ENCODE data around the gene SDC3.

The SDC3 gene

DNA sequence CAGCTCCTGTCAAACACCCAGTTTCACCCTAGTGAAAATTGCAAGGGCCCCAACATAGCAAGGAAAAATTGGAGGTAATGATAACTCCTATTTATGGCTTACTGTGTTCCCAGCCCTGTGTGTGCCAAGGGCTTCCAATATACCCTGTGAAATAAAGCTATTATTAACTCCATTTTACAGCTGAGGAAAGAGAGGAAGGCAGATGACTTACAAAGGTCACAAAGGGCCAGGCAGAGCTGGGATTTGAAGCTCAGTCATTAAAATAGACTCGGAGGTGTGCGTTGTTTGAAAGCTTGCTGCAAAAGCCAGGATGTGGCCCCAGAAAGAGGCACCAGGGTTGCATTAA is 20.2 kb upstream of the SDC3 start:
- DNase-seq (ENCODE audit: low spot score): no peak

DNA sequence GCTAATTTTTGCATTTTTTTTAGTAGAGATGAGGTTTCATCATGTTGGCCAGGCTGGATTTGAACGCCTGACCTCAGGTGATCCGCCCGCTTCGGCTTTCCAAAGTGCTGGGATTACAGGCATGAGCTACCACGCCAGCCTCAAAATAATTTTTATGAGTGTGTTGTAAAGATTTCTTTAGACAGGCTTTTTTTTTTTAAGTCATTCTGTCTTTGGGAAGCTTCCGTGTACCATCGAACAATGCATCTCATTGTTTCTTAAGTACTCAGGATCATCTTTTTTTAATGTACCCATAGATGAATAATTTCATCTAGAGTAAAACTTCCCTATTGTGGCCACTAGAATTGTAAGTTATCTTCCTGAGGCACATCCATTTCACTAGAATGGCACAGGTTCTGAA is 19.6 kb upstream of the SDC3 start:
- DNase-seq (ENCODE audit: low spot score): no peak

DNA sequence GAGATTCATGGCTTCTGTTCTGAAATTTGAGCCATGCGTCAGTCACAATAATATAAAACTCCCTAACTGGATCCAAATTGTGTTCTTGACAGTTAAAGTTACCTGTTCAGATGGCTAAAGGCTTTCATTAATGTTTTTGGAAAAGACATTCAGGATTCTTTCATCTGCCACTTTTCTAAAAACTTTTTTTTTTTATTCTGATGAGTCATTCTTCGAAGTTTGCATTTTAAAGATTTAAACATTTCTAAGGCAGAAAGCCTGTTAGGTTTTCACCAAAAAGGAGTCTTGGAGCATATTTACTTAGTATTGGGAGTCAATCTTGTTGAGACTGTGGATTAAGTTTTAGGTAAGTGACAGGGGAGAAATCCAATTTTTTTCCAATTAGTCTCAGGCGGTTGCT is 18.9 kb upstream of the SDC3 start:
- no peak for DNase-seq (ENCODE audit: low spot score)

DNA sequence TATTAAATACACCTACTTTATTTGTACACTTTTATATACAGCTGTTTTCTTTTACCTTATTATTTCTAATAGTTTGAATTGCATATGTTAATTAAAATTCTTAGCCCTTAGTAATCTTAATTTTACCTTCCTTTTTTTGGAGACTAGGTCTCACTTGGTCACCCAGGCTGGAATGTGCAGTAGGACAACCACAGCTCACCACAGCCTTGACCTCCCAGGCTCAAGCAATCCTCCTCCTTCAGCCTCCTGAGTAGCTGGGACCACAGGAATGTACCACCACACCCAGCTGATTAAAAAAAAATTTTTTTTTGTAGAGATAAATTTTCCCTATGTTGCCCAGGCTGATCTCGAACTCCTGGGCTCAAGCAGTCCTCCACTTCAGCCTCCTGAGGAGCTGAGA is 15.0 kb upstream of the SDC3 start:
- no peak for DNase-seq (ENCODE audit: low spot score)

- DNase-seq (ENCODE audit: low spot score): no peak
Measured at GRCh38 chr1:30920827-30921226, 12.3 kb upstream of the SDC3 start.

GRCh38 chr1:30919025-30919881 is 10.7 kb upstream of the SDC3 start:
- DNase-seq (ENCODE audit: low spot score): no peak

DNA sequence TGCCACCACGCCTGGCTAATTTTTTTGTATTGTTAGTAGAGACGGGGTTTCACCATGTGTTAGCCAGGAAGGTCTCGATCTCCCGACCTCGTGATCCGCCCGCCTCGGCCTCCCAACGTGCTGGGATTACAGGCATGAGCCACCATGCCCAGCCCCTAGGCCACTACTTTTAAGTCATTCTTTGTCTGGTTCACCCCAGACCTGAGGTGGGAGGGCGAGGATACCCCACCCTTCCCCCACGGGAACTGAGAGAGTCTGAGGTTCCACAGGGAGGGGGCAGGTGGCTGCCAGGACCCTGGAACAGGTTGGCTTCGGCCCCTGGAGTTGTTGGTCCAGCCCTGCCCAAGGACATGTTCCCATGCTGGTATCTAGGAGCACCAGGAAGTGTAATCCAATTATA is 7.7 kb upstream of the SDC3 start:
- no peak for DNase-seq (ENCODE audit: low spot score)

DNA sequence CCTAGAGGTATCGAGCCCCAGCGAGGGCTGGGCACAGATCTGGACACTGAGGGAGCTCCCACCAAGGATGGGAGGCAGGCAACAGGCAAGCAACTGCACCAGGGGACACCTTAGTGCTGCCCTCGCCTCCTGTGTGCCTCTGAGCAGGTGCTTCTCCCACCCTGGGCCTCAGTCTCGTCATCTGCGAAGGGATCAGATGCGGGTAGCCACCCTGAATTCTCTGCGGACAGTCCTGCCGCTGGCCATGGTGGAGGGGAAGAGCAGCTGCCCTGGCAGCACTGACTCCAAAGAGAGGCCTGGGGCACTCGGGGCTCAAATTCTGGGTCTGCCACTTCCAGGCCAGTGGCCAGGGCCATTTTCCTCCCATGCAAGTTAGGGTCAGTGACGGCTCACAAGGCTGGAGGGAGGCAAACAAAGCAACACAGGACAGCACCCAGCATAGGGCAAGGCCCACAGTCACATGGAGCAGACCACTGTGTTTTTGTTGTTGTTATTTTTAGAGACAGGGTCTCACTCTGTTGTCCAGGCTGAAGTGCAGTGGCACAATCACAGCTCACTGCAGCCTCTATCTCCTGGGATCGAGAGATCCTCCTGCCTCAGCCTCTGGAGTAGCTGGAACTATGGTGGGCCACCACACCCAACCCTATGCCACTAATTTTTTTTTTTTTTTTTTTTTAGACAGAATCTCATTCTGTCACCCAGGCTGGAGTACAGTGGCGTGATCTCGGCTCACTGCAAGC is 7.1 kb upstream of the SDC3 start:
- DNase-seq (ENCODE audit: low spot score): no peak

GRCh38 chr1:30914931-30915330 is 6.4 kb upstream of the SDC3 start:
- DNase-seq (ENCODE audit: low spot score): no peak

DNA sequence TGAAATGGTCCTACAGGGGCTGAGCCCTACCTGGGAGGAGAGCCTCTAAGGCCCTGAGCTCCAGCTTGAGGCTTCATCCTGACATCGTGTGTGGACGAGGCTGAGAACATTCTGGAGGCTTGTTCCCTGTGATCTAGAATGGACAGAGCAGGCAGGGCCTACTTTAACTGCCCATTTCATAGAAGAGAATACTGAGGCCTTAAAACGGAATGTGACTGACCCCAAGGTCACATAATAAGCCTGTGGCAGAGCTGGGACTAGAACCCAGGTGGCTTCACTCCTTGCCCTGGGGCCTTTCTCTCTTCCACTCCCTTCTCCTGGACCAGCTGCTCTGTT is 6.0 kb upstream of the SDC3 start:
- DNase-seq (ENCODE audit: low spot score): no peak

DNA sequence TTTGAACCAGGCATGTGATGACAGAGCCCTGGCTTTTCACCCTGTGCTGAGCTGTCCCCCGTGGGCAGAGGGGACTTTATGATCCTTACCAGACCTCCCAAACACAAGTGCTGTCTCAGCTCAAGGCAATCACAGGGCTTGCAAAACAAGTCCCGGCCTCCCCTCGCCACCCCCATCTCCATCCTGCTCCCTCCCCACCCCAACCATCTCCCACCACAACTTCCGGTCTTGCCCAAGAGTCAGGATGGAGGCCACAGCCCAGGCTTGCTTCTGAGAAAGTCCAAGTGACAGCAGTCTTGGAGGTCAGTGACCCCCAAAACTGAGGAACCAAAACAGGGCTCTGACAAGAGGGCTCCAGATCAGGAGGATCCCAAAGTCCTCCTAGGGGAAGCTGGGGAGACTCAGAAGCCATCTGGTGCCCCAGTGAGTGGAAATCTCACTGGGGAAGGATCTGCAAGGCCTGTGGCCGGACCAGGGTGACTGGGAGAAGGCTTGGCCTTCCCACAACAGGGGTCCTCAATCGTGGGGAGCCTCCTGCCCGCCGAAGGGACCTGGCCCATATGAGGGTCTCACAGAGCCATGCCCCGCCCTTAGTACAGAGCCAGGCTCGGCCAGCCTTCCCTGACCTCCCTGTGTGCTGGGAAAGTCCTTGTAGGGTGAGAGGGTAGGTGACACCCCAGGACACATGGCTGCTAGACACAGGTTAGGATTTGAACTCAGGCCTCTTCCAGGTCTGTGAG is 4.5 kb upstream of the SDC3 start:
- DNase-seq (ENCODE audit: low spot score): peak; percentile 60

DNA sequence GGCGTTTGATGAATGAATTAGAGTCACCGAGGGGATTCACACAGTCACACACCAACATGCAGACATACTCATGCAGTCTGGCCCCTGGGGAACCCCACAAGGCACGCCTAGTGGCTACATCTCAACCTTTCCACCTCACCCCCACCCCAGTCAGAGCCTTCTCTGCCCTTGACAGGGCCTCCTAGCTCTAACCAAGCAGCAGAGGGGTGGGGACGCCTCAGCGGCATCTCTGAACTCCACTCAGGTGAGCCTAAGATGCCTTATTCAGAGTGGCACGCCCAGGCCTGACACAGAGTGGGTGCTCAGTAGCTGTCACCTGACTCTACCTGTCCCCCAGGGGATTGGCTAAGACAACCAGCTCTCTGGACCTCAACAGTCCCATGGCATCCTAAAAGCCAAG is 3.7 kb upstream of the SDC3 start:
- no peak for DNase-seq (ENCODE audit: low spot score)

- DNase-seq (ENCODE audit: low spot score): peak; percentile 89
Measured at GRCh38 chr1:30911059-30911954, 2.7 kb upstream of the SDC3 start.

GRCh38 chr1:30909365-30910068 is 959 bp upstream of the SDC3 start:
- DNase-seq (ENCODE audit: low spot score): no peak

DNA sequence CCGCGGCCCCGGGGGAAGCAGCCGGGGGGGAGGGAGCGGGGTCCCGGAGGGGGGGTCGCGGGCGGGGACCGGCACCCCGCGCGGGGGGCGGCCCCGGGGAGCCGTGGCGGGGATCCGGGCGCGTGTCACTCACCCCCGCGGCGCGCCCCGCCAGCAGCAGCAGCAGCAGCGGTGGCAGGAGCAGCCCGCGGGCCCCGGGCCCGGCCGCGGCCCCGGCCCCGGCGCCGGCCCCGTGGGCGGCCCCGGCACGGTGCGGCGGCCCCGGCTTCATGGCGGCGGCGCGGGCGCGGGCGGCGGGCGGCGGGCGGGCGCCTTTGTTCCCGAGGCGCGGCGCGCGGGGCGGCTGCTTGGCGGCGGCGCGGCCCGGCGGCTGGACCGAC is 252 bp downstream of the SDC3 start:
- no peak for DNase-seq (ENCODE audit: low spot score)

- DNase-seq (ENCODE audit: low spot score): no peak
Measured at GRCh38 chr1:30907481-30908315, 860 bp downstream of the SDC3 start.

- no peak for DNase-seq (ENCODE audit: low spot score)
Measured at GRCh38 chr1:30906631-30907441, 1.7 kb downstream of the SDC3 start.

GRCh38 chr1:30905916-30906620 is 2.5 kb downstream of the SDC3 start:
- no peak for DNase-seq (ENCODE audit: low spot score)

GRCh38 chr1:30905403-30905802 is 3.2 kb downstream of the SDC3 start:
- no peak for DNase-seq (ENCODE audit: low spot score)

All from AG20443 (cell line).